OCI-LY3 (cell line): ENCODE results near the gene VIPR2.

Experiments used
- H2AFZ ChIP-seq: fragments of 200-600, 300-600 bp; shearing (Covaris generic); 2 replicates; pipeline ENCODE4 v1.6.0; 2014; ENCODE audit warnings: antibody characterized with exemption, low read depth, low read length
- H3K27ac ChIP-seq: fragments of 200-600, 300-600 bp; sonication (generic); 2 replicates; pipeline ENCODE4 v1.5.1; 2014; ENCODE audit warnings: mild to moderate bottlenecking, low read length, moderate library complexity, mixed read lengths
- H3K27me3 ChIP-seq: fragments of 200-600, 300-600 bp; sonication (generic); 2 replicates; pipeline ENCODE4 v1.6.1; 2014; ENCODE audit warnings: low read depth, low read length, mixed read lengths
- H3K36me3 ChIP-seq: fragments of 200-600, 300-600 bp; sonication (generic); replicated peaks from 2 replicates; pipeline ENCODE3; 2014; ENCODE audit warnings: low read depth, low read length, mixed read lengths
- H3K4me1 ChIP-seq: fragments of 300-600, 200-600 bp; sonication (generic); 2 replicates; pipeline ENCODE4 v1.6.1; 2014; ENCODE audit warnings: low read length, mixed read lengths
- H3K4me2 ChIP-seq: fragments of 200-600, 300-600 bp; sonication (generic); 2 replicates; pipeline ENCODE4 v1.6.1; 2014; ENCODE audit warnings: low read length, mixed read lengths
- H3K4me3 ChIP-seq: fragments of 300-600, 200-600 bp; sonication (generic); 2 replicates; pipeline ENCODE4 v1.5.1; 2014; ENCODE audit warnings: antibody characterized with exemption, mild to moderate bottlenecking, low read length, moderate library complexity
- H3K79me2 ChIP-seq: fragments of 300-600, 200-600 bp; shearing (Covaris generic); 2 replicates; pipeline ENCODE4 v1.6.1; 2014; ENCODE audit warnings: mild to moderate bottlenecking, low read length, mixed read lengths
- H3K9ac ChIP-seq: fragments of 300-600, 200-600 bp; shearing (Covaris generic); 2 replicates; pipeline ENCODE4 v1.6.0; 2014; ENCODE audit warnings: mild to moderate bottlenecking, low read length, moderate library complexity
- H3K9me3 ChIP-seq: fragments of 200-600, 300-600 bp; shearing (Covaris generic); 2 replicates; pipeline ENCODE4 v1.6.1; 2014; ENCODE audit warnings: low read length, mixed read lengths; ENCODE audit not compliant: insufficient read depth
- H4K20me1 ChIP-seq: fragments of 200-600, 300-600 bp; sonication (generic); 2 replicates; pipeline ENCODE4 v1.6.1; 2016; ENCODE audit warnings: low read length, mixed read lengths; ENCODE audit not compliant: insufficient read depth
- CTCF ChIP-seq: fragments of 200-600, 300-600 bp; sonication (generic); IDR thresholded peaks from 2 replicates; pipeline ENCODE4 v1.5.1; 2014; ENCODE audit warnings: antibody characterized with exemption, low read length, low read depth
- EZH2phosphoT487 ChIP-seq: fragments of 200-600 bp; shearing (Covaris generic); IDR thresholded peaks from 2 replicates; pipeline ENCODE4 v1.6.1; 2018; ENCODE audit warnings: antibody characterized with exemption, mixed run types, low read depth

Gene VIPR2

GRCh38 chr7:159016591-159016990, 128.1 kb downstream of the VIPR2 start:
- H3K4me1 ChIP-seq: no peaks in the 10 kb centered on the region
- TF ChIP-seq CTCF: no peak
- no peak for TF ChIP-seq EZH2phosphoT487
- no peak overlapping the region for H2AFZ ChIP-seq
- H3K79me2 ChIP-seq: no peaks in the 10 kb centered on the region
- H4K20me1 ChIP-seq: no peaks in the 10 kb centered on the region
- H3K9me3 ChIP-seq: no peaks in the 10 kb centered on the region
- no peaks in the 10 kb centered on the region for H3K36me3 ChIP-seq
- no peak overlapping the region for H3K9ac ChIP-seq
- no peaks in the 10 kb centered on the region for H3K27me3 ChIP-seq
- no peak overlapping the region for H3K4me3 ChIP-seq
- no peak overlapping the region for H3K4me2 ChIP-seq
- H3K27ac ChIP-seq: no peak overlapping the region

- TF ChIP-seq EZH2phosphoT487 (no peak), CTCF (no peak)
- H3K27ac ChIP-seq: no peak overlapping the region
- no peak overlapping the region for H3K9ac ChIP-seq
- H3K27me3 ChIP-seq: 0 out of 2 replicates have a peak, but pooled peaks cover 2% of the 10 kb centered on the region
- no peaks in the 10 kb centered on the region for H3K9me3 ChIP-seq
- no peak overlapping the region for H3K4me3 ChIP-seq
- H4K20me1 ChIP-seq: no peaks in the 10 kb centered on the region
- H3K79me2 ChIP-seq: no peaks in the 10 kb centered on the region
- H3K36me3 ChIP-seq: no peaks in the 10 kb centered on the region
- no peak overlapping the region for H3K4me2 ChIP-seq
- H3K4me1 ChIP-seq: no peaks in the 10 kb centered on the region
- no peak overlapping the region for H2AFZ ChIP-seq
Measured at GRCh38 chr7:159015454-159016410, 128.9 kb downstream of the VIPR2 start.

GRCh38 chr7:159015081-159015453, 129.6 kb downstream of the VIPR2 start:
- TF ChIP-seq EZH2phosphoT487: no peak
- no peak for TF ChIP-seq CTCF
- Histone ChIP-seq H3K9me3 (no peaks in the 10 kb centered on the region), H2AFZ (no peak overlapping the region), H3K4me2 (no peak overlapping the region), H4K20me1 (no peaks in the 10 kb centered on the region), H3K27me3 (0 out of 2 replicates have a peak, but pooled peaks cover 2% of the 10 kb centered on the region), H3K27ac (no peak overlapping the region), H3K9ac (no peak overlapping the region), H3K4me1 (no peaks in the 10 kb centered on the region), H3K79me2 (no peaks in the 10 kb centered on the region), H3K4me3 (no peak overlapping the region), H3K36me3 (no peaks in the 10 kb centered on the region)

- Histone ChIP-seq H3K9ac (no peak overlapping the region), H3K9me3 (no peaks in the 10 kb centered on the region), H3K4me1 (no peaks in the 10 kb centered on the region), H3K36me3 (no peaks in the 10 kb centered on the region), H3K4me2 (no peak overlapping the region), H3K4me3 (no peak overlapping the region), H4K20me1 (no peaks in the 10 kb centered on the region), H3K27me3 (0 out of 2 replicates have a peak, but pooled peaks cover 2% of the 10 kb centered on the region), H2AFZ (no peak overlapping the region), H3K79me2 (no peaks in the 10 kb centered on the region), H3K27ac (no peak overlapping the region)
- no peak for TF ChIP-seq CTCF
- TF ChIP-seq EZH2phosphoT487: no peak
Measured at GRCh38 chr7:159014297-159015062, 130.2 kb downstream of the VIPR2 start.
